HS-27A (cell line): ENCODE results near the gene GNB1L.

Experiments used
- DNase-seq: peaks from one replicate; pipeline ENCODE4 v3.0.0-alpha.2; 2012; ENCODE audit warnings: low read depth, missing footprints

Gene GNB1L

GRCh38 chr22:19854778-19855503 is at the start of gene GNB1L, which contains the start of gene RTL10:
Gene GNB1L, minus strand, starts transcription at chr22:19854874. Its CDS starts 33,519 bp downstream, at chr22:19821355.
Gene RTL10, minus strand, starts transcription at chr22:19854874. Its CDS starts 2,613 bp downstream, at chr22:19852261.
- DNase-seq = peak; percentile 83

- DNase-seq = no peak
Measured at GRCh38 chr22:19904174-19904856, 49.6 kb upstream of the GNB1L start.

- DNase-seq = no peak
Measured at GRCh38 chr22:19903513-19903912, 48.8 kb upstream of the GNB1L start.

GRCh38 chr22:19903031-19903430 is 48.4 kb upstream of the GNB1L start:
- no peak for DNase-seq

- DNase-seq = no peak
Measured at GRCh38 chr22:19902245-19902715, 47.6 kb upstream of the GNB1L start.

- DNase-seq = no peak
Measured at GRCh38 chr22:19901577-19902244, 47.0 kb upstream of the GNB1L start.

- no peak for DNase-seq
Measured at GRCh38 chr22:19900707-19901436, 46.2 kb upstream of the GNB1L start.

- no peak for DNase-seq
Measured at GRCh38 chr22:19898831-19899567, 44.3 kb upstream of the GNB1L start.

- no peak for DNase-seq
Measured at GRCh38 chr22:19898145-19898544, 43.5 kb upstream of the GNB1L start.

- no peak for DNase-seq
Measured at GRCh38 chr22:19897726-19898125, 43.1 kb upstream of the GNB1L start.

- DNase-seq = no peak
Measured at GRCh38 chr22:19896665-19897355, 42.1 kb upstream of the GNB1L start.

GRCh38 chr22:19895160-19895849 is 40.6 kb upstream of the GNB1L start:
- DNase-seq = no peak

GRCh38 chr22:19893363-19893762 is 38.7 kb upstream of the GNB1L start:
- no peak for DNase-seq

- DNase-seq = no peak
Measured at GRCh38 chr22:19892925-19893324, 38.3 kb upstream of the GNB1L start.

GRCh38 chr22:19892257-19892879 is 37.7 kb upstream of the GNB1L start:
- DNase-seq = no peak

GRCh38 chr22:19891317-19892256 is 36.9 kb upstream of the GNB1L start:
- no peak for DNase-seq

GRCh38 chr22:19890502-19891316 is 36.0 kb upstream of the GNB1L start:
- no peak for DNase-seq

- no peak for DNase-seq
Measured at GRCh38 chr22:19889951-19890350, 35.3 kb upstream of the GNB1L start.
